Endothelial cell of umbilical vein (primary cell): ENCODE measurements around the gene ABCG2. TPM values are rescaled to one million over a fixed set of nuclear protein-coding genes. Genes with fewer than 3 reads are reported as not detected.
"Not testable (repeated sequence)": the region's sequence is repeated elsewhere in the genome, so short reads cannot be mapped to it uniquely, and the experiment has no call there.

ENCODE experiments used
- BruUV-seq: library from RNA; stranded (reverse); fragments of 400-500 nt; replicated peaks from 2 replicates; lab custom pipeline; 2021; lab: Mats Ljungman, UMichigan
- CTCF ChIA-PET: fragments of 300-600, 350-600 bp; sonication (Branson Sonifier 250); formaldehyde crosslinking; loops from one replicate; lab custom pipeline; 2021; ENCODE audit warnings: antibody characterized with exemption, inconsistent platforms; lab: Charles Lee
- POLR2A ChIA-PET: fragments of 300-600, 350-600 bp; sonication (Branson Sonifier 250); formaldehyde crosslinking; loops from one replicate; lab custom pipeline; 2021; ENCODE audit warnings: antibody characterized with exemption, inconsistent platforms; lab: Charles Lee
- DNase-seq: peaks from one replicate; pipeline ENCODE4 v3.0.0-alpha.2; 2011; ENCODE audit warnings: low read depth, low spot score
- FAIRE-seq: peaks from 2 replicates; lab custom pipeline; 2011; peaks lifted over from hg19 to GRCh38; lab: Jason Lieb, UNC
- H2AFZ ChIP-seq: 2 replicates; pipeline ENCODE4 v1.6.0; 2012; ENCODE audit warnings: low read depth, low read length, control low read depth, inconsistent platforms
- H3K27ac ChIP-seq: 2 replicates; pipeline ENCODE4 v1.5.1; 2011; ENCODE audit warnings: low read depth, mild to moderate bottlenecking, control low read depth, low read length, moderate library complexity; ENCODE audit not compliant: insufficient read depth
- H3K27me3 ChIP-seq, 2 experiments: 2 replicates each; pipeline versions ENCODE4 v1.6.0 to v1.6.1; 2011; ENCODE audit warnings: low read length in 2 of 2, mixed read lengths in 1 of 2; ENCODE audit not compliant: control insufficient read depth in 2 of 2, insufficient read depth in 2 of 2
- H3K36me3 ChIP-seq, 2 experiments: 2 replicates in 1 of 2; 3 replicates in 1 of 2; pipeline ENCODE4 v1.5.1; 2011; ENCODE audit warnings: low read length in 2 of 2, mild to moderate bottlenecking in 1 of 2, moderate library complexity in 1 of 2; ENCODE audit not compliant: control insufficient read depth in 2 of 2, insufficient read depth in 2 of 2; ENCODE audit errors: extremely low read depth in 1 of 2
- H3K4me1 ChIP-seq: 3 replicates; pipeline ENCODE4 v1.5.1; 2011; ENCODE audit warnings: mild to moderate bottlenecking, low read length; ENCODE audit not compliant: control insufficient read depth, insufficient read depth; ENCODE audit errors: extremely low read depth
- H3K4me2 ChIP-seq: 2 replicates; pipeline ENCODE4 v1.6.1; 2011; ENCODE audit warnings: low read length, control low read depth, mixed read lengths; ENCODE audit not compliant: insufficient read depth
- H3K4me3 ChIP-seq, 3 experiments: fragments of 200-600 bp in 1 of 3; sonication (generic), shearing (Covaris generic) in 1 of 3; replicated peaks in 1 of 3; 2 replicates each; pipeline ENCODE4 v1.5.1; 2011 to 2016; ENCODE audit warnings: control low read depth in 3 of 3, low read length in 3 of 3, mild to moderate bottlenecking in 2 of 3, inconsistent platforms in 1 of 3, low read depth in 1 of 3, moderate library complexity in 1 of 3; ENCODE audit not compliant: insufficient read depth in 1 of 3
- H3K79me2 ChIP-seq: 2 replicates; pipeline ENCODE4 v1.6.0; 2012; ENCODE audit warnings: low read length, inconsistent platforms; ENCODE audit not compliant: control insufficient read depth, insufficient read depth
- H3K9ac ChIP-seq: replicated peaks from 2 replicates; pipeline ENCODE3; 2011; ENCODE audit warnings: low read length, control low read depth; ENCODE audit not compliant: insufficient read depth; ENCODE audit errors: extremely low read depth
- H3K9me1 ChIP-seq: replicated peaks from 3 replicates; pipeline ENCODE4 v1.6.0; 2011; ENCODE audit warnings: mild to moderate bottlenecking, low read length; ENCODE audit not compliant: control insufficient read depth, insufficient read depth; ENCODE audit errors: extremely low read depth
- H3K9me3 ChIP-seq: replicated peaks from 2 replicates; pipeline ENCODE4 v1.5.1; 2012; ENCODE audit warnings: low read length, inconsistent platforms; ENCODE audit not compliant: control insufficient read depth, insufficient read depth
- H4K20me1 ChIP-seq: replicated peaks from 2 replicates; pipeline ENCODE3; 2011; ENCODE audit warnings: mild to moderate bottlenecking, low read length; ENCODE audit not compliant: control insufficient read depth, insufficient read depth; ENCODE audit errors: extremely low read depth
- CTCF ChIP-seq, 2 donors: IDR thresholded peaks; 1 replicate in 1 of 2; 2 replicates in 1 of 2; pipeline ENCODE4 v1.5.1; 2011; ENCODE audit warnings: low read length in 2 of 2, mild to moderate bottlenecking in 2 of 2, moderate library complexity in 2 of 2, control low read depth in 1 of 2, inconsistent platforms in 1 of 2, low read depth in 1 of 2; ENCODE audit not compliant: insufficient read depth in 1 of 2; ENCODE audit errors: extremely low read depth in 1 of 2
- EZH2 ChIP-seq: IDR thresholded peaks from 2 replicates; pipeline ENCODE4 v1.6.1; 2012; ENCODE audit warnings: borderline replicate concordance, low read depth, mild to moderate bottlenecking, moderate library complexity, low read length, inconsistent platforms; ENCODE audit not compliant: severe bottlenecking
- FOS ChIP-seq: IDR thresholded peaks from 2 replicates; pipeline ENCODE4 v1.6.1; 2011; ENCODE audit warnings: mild to moderate bottlenecking, low read length, moderate library complexity, borderline replicate concordance; ENCODE audit not compliant: insufficient read depth
- GATA2 ChIP-seq: IDR thresholded peaks from 2 replicates; pipeline ENCODE4 v1.7.0; 2011; ENCODE audit warnings: low read depth, mild to moderate bottlenecking, moderate library complexity, mixed read lengths, low read length; ENCODE audit not compliant: insufficient read length, insufficient read depth
- JUN ChIP-seq: IDR thresholded peaks from 2 replicates; pipeline ENCODE4 v1.6.1; 2011; ENCODE audit warnings: borderline replicate concordance, low read depth; ENCODE audit not compliant: insufficient read length, insufficient read depth
- MAX ChIP-seq: IDR thresholded peaks from 2 replicates; pipeline ENCODE4 v1.6.1; 2011; ENCODE audit not compliant: insufficient read depth, insufficient read length
- MYC ChIP-seq: IDR thresholded peaks from one replicate; pipeline ENCODE4 v1.6.1; 2011; ENCODE audit warnings: mild to moderate bottlenecking, low read depth, low read length
- POLR2A ChIP-seq: IDR thresholded peaks from 2 replicates; pipeline ENCODE4 v1.6.1; 2012; ENCODE audit warnings: low read depth, mild to moderate bottlenecking, control low read depth, low read length
- POLR2AphosphoS5 ChIP-seq: IDR thresholded peaks from 2 replicates; pipeline ENCODE4 v1.6.1; 2012; ENCODE audit warnings: low read depth, mild to moderate bottlenecking, control low read depth, low read length, moderate library complexity; ENCODE audit not compliant: insufficient read depth
- dilution Hi-C: fragments of 300-500 bp; cut with MboI; formaldehyde crosslinking; loops from one replicate; pipeline ENCODE4 v1.15.0; 2019; ENCODE audit warnings: low sequenced_read_pairs; ENCODE audit not compliant: extremely low pct_ligation_motif_present
- intact Hi-C: fragments of 100-400 bp; cut with micrococcal nuclease; formaldehyde crosslinking; loops from one replicate; pipeline ENCODE4 v1.10.0; 2022
- polyA plus RNA-seq, 4 experiments: library from polyadenylated mRNA; depleted of rRNA in 3 of 4; stranded (reverse) in 3 of 4; unstranded in 1 of 4; fragments of >200 nt; gene quantifications; 2 replicates each; pipeline versions ENCODE4 v1.2.1 to v1.2.3, GENCODE V29; 2011 to 2012; ENCODE audit warnings: missing spikeins in 1 of 4
- total RNA-seq: library from RNA; stranded (reverse); gene quantifications from 2 replicates; pipeline ENCODE4 v1.2.3, GENCODE V29; 2021

ABCG2 gene
- total and polyA plus RNA-seq, 2 donors (not counting 3 experiments of a cell fraction or from before 2014, with no cell fraction given) = 3.4 to 5.0 TPM

- intact Hi-C loops = loop anchor here (5.0 to 10.0 kb wide), 5 partner anchors 36 to 486 kb away; partner anchors contain the start of genes HERC3, HERC5, PKD2 and PPM1K
- DNase-seq = no peak
- Histone ChIP-seq H3K9ac (no peak overlapping the region), H3K9me3 (no peaks in the 10 kb centered on the region), H4K20me1 (no peaks in the 10 kb centered on the region), H3K27me3 (no peaks in the 10 kb centered on the region), H3K4me3 (no peak overlapping the region), H3K36me3 (no peaks in the 10 kb centered on the region), H3K4me2 (no peak overlapping the region), H3K9me1 (no peaks in the 10 kb centered on the region), H3K79me2 (no peaks in the 10 kb centered on the region), H3K4me1 (peaks cover 37% of the 10 kb centered on the region), H2AFZ (no peak overlapping the region), H3K27ac (no peak overlapping the region)
- no peak for FAIRE-seq
- CTCF ChIA-PET = interaction anchor here (1.1 to 1.9 kb wide), 2 partner anchors 75 to 110 kb away, joined by 4 to 5 read pairs; no protein-coding TSS in a partner anchor
- BruUV-seq = no TSS peak
- TF ChIP-seq POLR2A (no peak), POLR2AphosphoS5 (no peak), CTCF (IDR thresholded peaks at IDR 0.05; ENCODE audit: extremely low read depth in 1 of 2, insufficient read depth in 1 of 2, low read depth in 1 of 2, low read length in 2 of 2) (no peak), EZH2 (no peak), JUN (no peak), MAX (no peak), GATA2 (no peak), MYC (no peak), FOS (no peak)
- dilution Hi-C loops = no loop called here
- POLR2A ChIA-PET = no interaction called here
These were observed 49.7 kb downstream of the ABCG2 start for GRCh38 chr4:88108747-88109122.

- dilution Hi-C loops, FAIRE-seq, H4K20me1 ChIP-seq, H3K9me1 ChIP-seq, H3K36me3 ChIP-seq, H3K79me2 ChIP-seq, H3K27me3 ChIP-seq, H3K9ac ChIP-seq, H3K9me3 ChIP-seq, DNase-seq, H3K4me2 ChIP-seq, POLR2A ChIA-PET, BruUV-seq, H2AFZ ChIP-seq, H3K4me3 ChIP-seq: not testable (repeated sequence)
- Histone ChIP-seq H3K4me1 (peaks cover 37% of the 10 kb centered on the region), H3K27ac (peak overlapping the region; percentile 93)
- CTCF ChIA-PET = interaction anchor here (1.0 to 1.9 kb wide), 3 partner anchors 10 to 75 kb away, joined by 3 to 4 read pairs (median 3); no protein-coding TSS in a partner anchor
- intact Hi-C loops = loop anchor here (5.0 to 10.0 kb wide), 5 partner anchors 36 to 487 kb away; partner anchors contain the start of genes HERC3, HERC5, PKD2 and PPM1K
These were observed 50.4 kb downstream of the ABCG2 start for GRCh38 chr4:88108108-88108465.
